Loucy (cell line): ENCODE measurements around the gene SOBP.

Experiments used
- H2AFZ ChIP-seq: fragments of 200-600 bp; sonication (generic); 2 replicates; pipeline ENCODE4 v1.6.0; 2016; ENCODE audit warnings: antibody characterized with exemption, mild to moderate bottlenecking, low read length, moderate library complexity
- H3F3A ChIP-seq: fragments of 200-600 bp; 2 replicates; pipeline ENCODE4 v1.6.0; 2016; ENCODE audit warnings: antibody characterized with exemption, low read depth, mild to moderate bottlenecking
- H3K27me3 ChIP-seq: fragments of 200-600 bp; sonication (generic); 2 replicates; pipeline ENCODE4 v1.6.1; 2014; ENCODE audit warnings: low read length, mild to moderate bottlenecking; ENCODE audit not compliant: insufficient read depth, poor library complexity, severe bottlenecking
- H3K36me3 ChIP-seq: fragments of 200-600 bp; sonication (generic); 2 replicates; pipeline ENCODE4 v1.6.1; 2016; ENCODE audit warnings: low read length; ENCODE audit not compliant: insufficient read depth
- H3K4me1 ChIP-seq: fragments of 200-600 bp; sonication (generic); 2 replicates; pipeline ENCODE4 v1.5.1; 2014; ENCODE audit warnings: low read length, mild to moderate bottlenecking; ENCODE audit not compliant: insufficient read depth, poor library complexity, severe bottlenecking
- H3K4me2 ChIP-seq: fragments of 200-600 bp; sonication (generic); 2 replicates; pipeline ENCODE4 v1.6.0; 2014; ENCODE audit warnings: antibody characterized with exemption, low read length, low read depth, mild to moderate bottlenecking; ENCODE audit not compliant: poor library complexity, severe bottlenecking
- H3K4me3 ChIP-seq: fragments of 200-600 bp; sonication (generic); 2 replicates; pipeline ENCODE4 v1.5.1; 2014; ENCODE audit warnings: low read length, mild to moderate bottlenecking, mixed read lengths; ENCODE audit not compliant: poor library complexity, severe bottlenecking
- H3K79me2 ChIP-seq: fragments of 200-600 bp; sonication (generic); 2 replicates; pipeline ENCODE4 v1.6.1; 2014; ENCODE audit warnings: low read length; ENCODE audit not compliant: insufficient read depth
- H3K9ac ChIP-seq: fragments of 200-600 bp; sonication (generic); 2 replicates; pipeline ENCODE4 v1.6.0; 2014; ENCODE audit warnings: mild to moderate bottlenecking, low read depth, low read length, moderate library complexity; ENCODE audit not compliant: poor library complexity, severe bottlenecking
- H3K9me2 ChIP-seq: fragments of 200-600 bp; sonication (generic); replicated peaks from 2 replicates; pipeline ENCODE4 v1.6.1; 2016; ENCODE audit warnings: low read depth, low read length, mixed read lengths
- H3K9me3 ChIP-seq: fragments of 200-600 bp; sonication (generic); 2 replicates; pipeline ENCODE4 v1.6.1; 2014; ENCODE audit warnings: mild to moderate bottlenecking, antibody characterized with exemption, low read length, low read depth; ENCODE audit not compliant: insufficient read depth
- H4K20me1 ChIP-seq: fragments of 200-600 bp; sonication (generic); 2 replicates; pipeline ENCODE4 v1.6.0; 2014; ENCODE audit warnings: antibody characterized with exemption, low read length, mild to moderate bottlenecking; ENCODE audit not compliant: insufficient read depth, poor library complexity, severe bottlenecking
- CTCF ChIP-seq: fragments of 200-600 bp; sonication (generic); conservative IDR thresholded peaks from 2 replicates; pipeline ENCODE4 v1.5.1; 2014; ENCODE audit warnings: mild to moderate bottlenecking, antibody characterized with exemption, low read length
- EZH2phosphoT487 ChIP-seq: fragments of 200-600 bp; IDR thresholded peaks from 2 replicates; pipeline ENCODE4 v1.6.1; 2018; ENCODE audit warnings: antibody characterized with exemption, mild to moderate bottlenecking, moderate library complexity, borderline replicate concordance

Gene SOBP

DNA sequence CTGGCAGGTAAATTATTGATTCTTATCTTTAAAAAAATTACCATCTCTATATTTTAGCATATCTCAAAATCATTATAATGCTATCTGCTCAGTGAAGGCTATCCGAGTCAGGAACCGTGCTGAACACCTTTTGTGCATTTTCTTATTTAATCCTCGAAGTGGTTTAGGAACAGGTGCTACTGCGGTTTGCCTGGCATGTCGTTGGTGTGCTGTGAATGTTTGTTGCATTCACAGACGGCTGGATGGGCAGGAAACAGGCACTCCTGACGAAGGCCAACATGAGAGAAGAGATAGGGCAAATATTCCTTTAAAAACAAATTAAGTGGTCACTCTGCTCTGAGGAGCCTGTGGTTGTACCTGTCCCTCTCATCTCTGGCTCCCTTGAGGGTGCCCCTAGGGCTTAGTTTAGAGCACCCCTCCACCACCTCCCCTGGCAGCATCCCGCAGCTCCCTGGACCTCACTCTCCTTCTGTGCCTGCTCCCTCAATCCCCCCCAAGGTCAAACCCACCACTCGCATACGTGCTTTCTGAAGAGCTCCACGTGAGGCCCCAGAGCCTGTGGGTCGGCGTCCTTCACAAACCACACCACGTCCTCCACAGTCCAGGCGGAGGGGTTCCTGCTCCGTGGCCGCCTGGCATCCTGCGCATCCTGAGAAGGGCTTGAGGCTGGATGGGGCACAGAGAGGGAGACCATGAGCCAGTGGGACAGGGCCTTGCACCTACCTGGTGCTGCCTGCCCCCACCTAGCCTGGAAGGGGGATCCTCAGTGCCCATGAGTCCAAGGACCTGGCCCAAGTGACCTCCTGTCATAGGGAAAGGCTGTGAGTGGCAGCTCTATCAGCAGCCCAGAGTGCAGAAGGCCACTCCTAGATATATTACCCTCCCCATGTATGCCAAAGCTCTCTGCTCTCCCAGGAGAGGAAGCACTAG lies 217.7 kb downstream of the SOBP start:
- Histone ChIP-seq H3K36me3 (no peaks in the 10 kb centered on the region), H3K79me2 (no peaks in the 10 kb centered on the region), H3F3A (no peaks in the 10 kb centered on the region), H3K4me1 (peaks cover 9% of the 10 kb centered on the region), H4K20me1 (no peaks in the 10 kb centered on the region), H3K9ac (no peak overlapping the region), H3K27me3 (no peaks in the 10 kb centered on the region), H3K9me3 (no peaks in the 10 kb centered on the region), H2AFZ (no peak overlapping the region), H3K4me3 (no peak overlapping the region), H3K4me2 (no peak overlapping the region), H3K9me2 (no peaks in the 10 kb centered on the region)
- TF ChIP-seq CTCF = no peak

GRCh38 chr6:107708435-107708834 lies 218.5 kb downstream of the SOBP start:
- no peaks in the 10 kb centered on the region for H3K9me3 ChIP-seq
- H3F3A ChIP-seq = no peaks in the 10 kb centered on the region
- H3K9ac ChIP-seq = no peak overlapping the region
- no peak overlapping the region for H2AFZ ChIP-seq
- no peak overlapping the region for H3K4me2 ChIP-seq
- no peaks in the 10 kb centered on the region for H4K20me1 ChIP-seq
- H3K4me1 ChIP-seq = peaks cover 17% of the 10 kb centered on the region
- no peaks in the 10 kb centered on the region for H3K9me2 ChIP-seq
- no peak overlapping the region for H3K4me3 ChIP-seq
- H3K36me3 ChIP-seq = no peaks in the 10 kb centered on the region
- H3K79me2 ChIP-seq = no peaks in the 10 kb centered on the region
- H3K27me3 ChIP-seq = no peaks in the 10 kb centered on the region
- TF ChIP-seq CTCF (no peak), EZH2phosphoT487 (no peak)

- Histone ChIP-seq H3K4me2 (no peak overlapping the region), H3K4me1 (peaks cover 19% of the 10 kb centered on the region), H3K79me2 (no peaks in the 10 kb centered on the region), H2AFZ (no peak overlapping the region), H4K20me1 (no peaks in the 10 kb centered on the region), H3F3A (no peaks in the 10 kb centered on the region), H3K9ac (no peak overlapping the region), H3K9me2 (no peaks in the 10 kb centered on the region), H3K4me3 (no peak overlapping the region), H3K36me3 (no peaks in the 10 kb centered on the region), H3K9me3 (no peaks in the 10 kb centered on the region), H3K27me3 (no peaks in the 10 kb centered on the region)
- TF ChIP-seq EZH2phosphoT487 (no peak), CTCF (no peak)
Observed at GRCh38 chr6:107709341-107709740, 219.4 kb downstream of the SOBP start.
